T1000 (cell line): Measurements from ENCODE around the gene RETREG2.

Experiments used
- DNase-seq: peaks from one replicate; lab custom pipeline; 2025; ENCODE audit warnings: mixed read lengths; lab: John Stamatoyannopoulos, UW

RETREG2 gene

GRCh38 chr2:219177552-219178376, at the start of gene RETREG2:
RETREG2 (plus strand) TSS chr2:219178275; CDS start chr2:219178353, 78 bp downstream.
- DNase-seq: peak; percentile 75

GRCh38 chr2:219128396-219128795, 49.7 kb upstream of the RETREG2 start:
- DNase-seq: no peak

GRCh38 chr2:219129589-219129988, 48.5 kb upstream of the RETREG2 start:
- DNase-seq: no peak

- no peak for DNase-seq
These were observed 46.7 kb upstream of the RETREG2 start for GRCh38 chr2:219131327-219131726.

GRCh38 chr2:219131744-219132143, 46.3 kb upstream of the RETREG2 start:
- DNase-seq: no peak

- DNase-seq: no peak
These were observed 44.1 kb upstream of the RETREG2 start for GRCh38 chr2:219133976-219134375.

- no peak for DNase-seq
These were observed 37.4 kb upstream of the RETREG2 start for GRCh38 chr2:219140722-219141121.

GRCh38 chr2:219142329-219142728, 35.7 kb upstream of the RETREG2 start:
- DNase-seq: peak; percentile 79

- DNase-seq: no peak
These were observed 28.4 kb upstream of the RETREG2 start for GRCh38 chr2:219149667-219150066.

GRCh38 chr2:219155054-219155644, 22.9 kb upstream of the RETREG2 start:
- no peak for DNase-seq

- DNase-seq: no peak
These were observed 20.7 kb upstream of the RETREG2 start for GRCh38 chr2:219157396-219157795.

GRCh38 chr2:219158025-219158424, 20.1 kb upstream of the RETREG2 start:
- no peak for DNase-seq

GRCh38 chr2:219158586-219158985, 19.5 kb upstream of the RETREG2 start:
- DNase-seq: no peak

- no peak for DNase-seq
These were observed 18.3 kb upstream of the RETREG2 start for GRCh38 chr2:219159771-219160185.

GRCh38 chr2:219160186-219161017, 17.7 kb upstream of the RETREG2 start, which contains the start of gene NHEJ1:
NHEJ1 (minus strand) TSS chr2:219160815; CDS start chr2:219158362, 2,453 bp downstream.
- DNase-seq: peak; percentile 95

- DNase-seq: no peak
These were observed 17.0 kb upstream of the RETREG2 start for GRCh38 chr2:219161097-219161496.

GRCh38 chr2:219163156-219163555, 14.9 kb upstream of the RETREG2 start:
- DNase-seq: no peak

- DNase-seq: no peak
These were observed 12.8 kb upstream of the RETREG2 start for GRCh38 chr2:219165058-219165911.

- no peak for DNase-seq
These were observed 10.1 kb upstream of the RETREG2 start for GRCh38 chr2:219167997-219168396.

- no peak for DNase-seq
These were observed 9.5 kb upstream of the RETREG2 start for GRCh38 chr2:219168526-219168925.

GRCh38 chr2:219168932-219169331, 9.1 kb upstream of the RETREG2 start:
- DNase-seq: no peak
